ENCODE data around the gene ACAN. TPM values are rescaled to one million over a fixed set of nuclear protein-coding genes. Genes with fewer than 3 reads are reported as not detected.

Gene ACAN
- polyA plus RNA-seq, 1 donor from 2014 or later, result not detected

DNA sequence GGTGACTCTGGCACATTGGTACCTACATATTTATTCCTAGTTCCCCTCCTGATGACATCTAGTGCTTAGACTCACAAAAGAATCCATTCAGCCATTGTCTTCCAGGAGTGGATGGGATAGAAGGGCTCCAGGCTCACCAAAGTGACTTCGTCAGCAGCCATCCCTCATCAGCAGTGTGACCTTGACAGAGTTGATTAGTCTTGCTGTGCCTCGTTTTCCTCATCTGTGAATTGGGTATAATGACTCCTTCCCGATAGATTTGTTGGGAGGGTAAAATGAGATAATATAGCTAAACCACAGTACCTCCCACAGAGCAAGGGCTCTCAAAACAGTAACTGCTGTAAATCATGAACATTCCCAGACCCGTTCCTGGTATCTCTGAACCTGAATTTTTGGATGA lies 10.7 kb downstream of the ACAN start:
- no peak overlapping the region for H3K4me3 Mint-ChIP-seq
- H3K9me3 Mint-ChIP-seq, result no peaks in the 10 kb centered on the region
- no peaks in the 10 kb centered on the region for H3K36me3 Mint-ChIP-seq
- no peak overlapping the region for H3K27ac Mint-ChIP-seq
- H3K27me3 Mint-ChIP-seq, result peaks cover 14% of the 10 kb centered on the region
- H3K4me1 Mint-ChIP-seq, result peaks cover 9 to 10% (median 10%) of the 10 kb centered on the region in 3 donors

DNA sequence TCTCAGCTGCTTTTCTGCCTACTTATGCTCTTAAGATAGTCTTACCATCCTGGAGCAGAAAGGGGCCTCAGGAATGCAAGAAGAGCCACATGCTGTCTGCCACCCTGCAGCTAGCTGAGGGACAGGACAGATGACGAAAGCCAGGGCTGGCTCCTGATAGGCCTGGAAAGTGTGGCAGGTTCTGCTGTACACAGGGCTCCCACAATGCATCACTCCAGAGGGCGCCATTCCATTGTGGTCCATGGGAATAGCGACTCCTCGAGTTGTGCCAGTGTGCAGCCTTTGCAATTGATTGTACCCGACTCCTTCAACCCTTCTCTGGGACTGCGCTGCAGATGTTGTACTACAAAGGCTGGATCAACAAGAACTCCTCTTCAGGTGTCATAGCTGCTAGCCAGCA lies 11.2 kb downstream of the ACAN start:
- Mint-ChIP-seq H3K4me3 (no peak overlapping the region), H3K27me3 (peaks cover 14% of the 10 kb centered on the region), H3K36me3 (no peaks in the 10 kb centered on the region), H3K9me3 (no peaks in the 10 kb centered on the region), H3K27ac (no peak overlapping the region), H3K4me1 (peaks cover 9 to 10% (median 10%) of the 10 kb centered on the region in 3 donors)

DNA sequence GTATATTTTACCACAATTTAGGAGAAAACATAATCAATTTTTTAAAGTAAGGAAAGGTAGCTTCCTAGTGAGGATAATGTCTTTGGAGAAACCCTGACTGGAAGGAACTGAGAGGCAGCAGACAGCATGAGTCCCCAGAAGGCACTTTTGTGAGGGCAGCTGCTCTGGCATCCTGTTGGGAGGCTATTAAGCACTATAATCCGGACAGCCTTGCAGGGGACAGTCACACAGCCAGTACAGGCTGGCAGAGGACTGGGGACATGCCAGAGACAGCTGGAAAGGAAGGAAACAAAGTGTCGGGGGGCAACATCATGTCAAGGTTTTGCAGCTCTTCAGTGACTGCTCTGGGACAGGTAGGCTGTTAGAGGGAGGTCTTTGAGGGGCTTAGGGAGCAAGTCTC lies 15.7 kb downstream of the ACAN start:
- no peaks in the 10 kb centered on the region for H3K9me3 Mint-ChIP-seq
- peaks cover 3% of the 10 kb centered on the region for H3K27me3 Mint-ChIP-seq
- peaks cover 0 to 2% (median 0%) of the 10 kb centered on the region in 3 donors for H3K4me1 Mint-ChIP-seq
- no peak overlapping the region for H3K4me3 Mint-ChIP-seq
- H3K27ac Mint-ChIP-seq, result no peak overlapping the region
- peaks cover 4% of the 10 kb centered on the region for H3K36me3 Mint-ChIP-seq

DNA sequence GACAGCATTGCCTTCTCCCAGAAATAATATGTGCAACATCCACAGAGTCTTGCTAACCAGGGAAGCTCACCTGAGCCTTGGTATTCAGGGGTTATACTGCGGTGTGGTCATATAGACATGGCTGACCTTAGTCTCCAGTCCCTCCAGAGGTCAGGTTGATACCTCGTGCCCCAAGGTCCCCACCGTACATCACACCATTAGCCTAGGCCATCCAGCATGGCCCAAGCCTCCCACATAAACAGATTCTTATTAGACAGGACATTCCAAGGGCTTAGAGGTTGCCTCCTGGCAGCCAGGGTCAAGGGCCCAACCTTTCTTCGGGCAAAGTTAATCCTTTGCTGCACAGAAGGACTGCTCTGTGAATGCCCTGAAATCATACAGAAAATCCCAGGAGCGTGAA lies 18.8 kb downstream of the ACAN start:
- peaks cover 0 to 2% (median 0%) of the 10 kb centered on the region in 3 donors for H3K4me1 Mint-ChIP-seq
- no peaks in the 10 kb centered on the region for H3K9me3 Mint-ChIP-seq
- peaks cover 4% of the 10 kb centered on the region for H3K36me3 Mint-ChIP-seq
- H3K27me3 Mint-ChIP-seq, result peaks cover 7% of the 10 kb centered on the region
- H3K4me3 Mint-ChIP-seq, result no peak overlapping the region
- no peak overlapping the region for H3K27ac Mint-ChIP-seq

DNA sequence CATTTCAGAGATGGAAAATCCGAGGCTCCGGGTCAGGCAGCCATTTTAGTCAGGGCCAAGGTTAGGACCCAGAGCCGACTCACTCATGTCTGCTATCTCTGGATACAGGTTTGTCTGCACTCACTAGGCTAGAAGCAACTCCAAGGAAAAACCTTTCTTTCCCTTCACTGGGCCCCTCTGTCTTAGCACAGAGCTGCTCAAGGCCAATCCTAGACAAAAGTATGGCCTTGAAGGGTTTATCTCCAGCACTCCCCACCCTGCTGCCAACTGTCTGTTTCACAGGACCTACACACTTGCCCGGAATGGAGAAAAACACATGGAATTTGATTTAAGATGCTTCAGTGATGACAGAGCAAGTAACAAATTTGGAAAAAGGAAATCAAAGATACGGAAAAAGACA lies 25.6 kb downstream of the ACAN start:
- peaks cover 4% of the 10 kb centered on the region for H3K27me3 Mint-ChIP-seq
- no peak overlapping the region for H3K4me3 Mint-ChIP-seq
- H3K36me3 Mint-ChIP-seq, result no peaks in the 10 kb centered on the region
- H3K4me1 Mint-ChIP-seq, result no peaks in the 10 kb centered on the region
- no peak overlapping the region for H3K27ac Mint-ChIP-seq
- H3K9me3 Mint-ChIP-seq, result no peaks in the 10 kb centered on the region

DNA sequence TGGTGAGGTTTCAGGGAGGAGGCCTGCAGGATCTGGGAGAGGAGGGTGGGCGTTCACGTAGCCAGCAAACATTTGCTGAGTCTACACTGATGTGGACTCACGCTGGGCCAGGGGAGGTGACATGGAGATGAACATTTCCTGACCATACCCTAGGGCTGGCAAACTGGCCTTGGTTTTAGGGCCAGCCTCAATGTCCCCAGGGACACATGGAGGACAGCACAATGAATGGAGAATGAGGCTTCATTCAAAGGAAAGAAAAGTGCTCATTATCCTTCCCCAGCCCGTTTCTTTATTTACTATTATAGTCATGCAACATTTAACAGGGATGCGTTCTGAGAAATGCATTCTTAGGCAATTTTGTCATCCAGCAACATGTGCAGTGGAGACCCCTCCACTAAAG lies 26.8 kb downstream of the ACAN start:
- no peak overlapping the region for H3K27ac Mint-ChIP-seq
- H3K36me3 Mint-ChIP-seq, result no peaks in the 10 kb centered on the region
- H3K4me3 Mint-ChIP-seq, result no peak overlapping the region
- peaks cover 4% of the 10 kb centered on the region for H3K27me3 Mint-ChIP-seq
- H3K9me3 Mint-ChIP-seq, result no peaks in the 10 kb centered on the region
- peaks cover 0 to 2% (median 0%) of the 10 kb centered on the region in 3 donors for H3K4me1 Mint-ChIP-seq

DNA sequence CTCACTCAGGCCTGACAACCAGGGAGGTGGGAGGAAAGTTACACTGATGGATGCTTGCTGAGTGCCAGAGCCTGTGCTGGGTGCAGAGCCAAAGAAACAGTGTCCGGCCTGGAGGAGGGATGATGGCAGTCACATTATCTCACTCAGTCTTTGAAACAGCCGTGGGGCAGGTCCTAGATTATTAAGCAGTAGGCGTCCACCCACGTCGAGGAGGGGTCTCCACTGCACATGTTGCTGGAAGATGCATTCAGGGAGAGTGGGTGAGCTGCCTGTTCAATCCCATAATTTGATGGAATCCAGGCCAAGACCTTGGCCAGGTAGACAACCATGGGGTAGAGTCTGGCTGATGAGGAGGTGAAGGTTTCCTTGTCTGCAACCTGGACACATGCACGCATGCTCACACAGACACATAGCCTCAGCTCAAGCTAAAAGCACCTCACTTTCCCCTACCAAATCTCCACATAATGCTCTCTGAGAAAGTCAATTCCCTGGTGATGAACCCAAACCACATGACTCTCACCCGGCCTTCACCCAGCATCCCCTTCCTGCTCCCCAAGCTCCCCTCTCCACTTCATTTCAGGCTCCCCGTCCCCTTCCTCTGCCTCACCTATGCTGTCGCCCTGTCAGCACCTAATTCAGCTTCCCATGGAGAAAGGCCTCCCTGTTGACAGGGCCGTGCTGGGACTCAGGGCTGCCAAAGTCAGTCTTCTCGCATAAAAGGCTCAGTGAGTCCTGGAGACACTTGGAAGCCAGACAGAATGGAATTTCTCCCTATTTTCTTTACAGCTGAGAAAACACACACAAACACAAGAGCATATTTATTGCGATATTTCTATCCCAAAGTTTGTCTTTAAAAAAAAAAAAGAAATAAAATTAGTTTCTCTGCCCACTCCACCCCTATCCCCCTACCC lies 29.8 kb downstream of the ACAN start:
- no peaks in the 10 kb centered on the region for H3K27me3 Mint-ChIP-seq
- peaks cover 0 to 2% (median 0%) of the 10 kb centered on the region in 3 donors for H3K4me1 Mint-ChIP-seq
- H3K4me3 Mint-ChIP-seq, result no peak overlapping the region
- H3K9me3 Mint-ChIP-seq, result no peaks in the 10 kb centered on the region
- no peaks in the 10 kb centered on the region for H3K36me3 Mint-ChIP-seq
- no peak overlapping the region for H3K27ac Mint-ChIP-seq

DNA sequence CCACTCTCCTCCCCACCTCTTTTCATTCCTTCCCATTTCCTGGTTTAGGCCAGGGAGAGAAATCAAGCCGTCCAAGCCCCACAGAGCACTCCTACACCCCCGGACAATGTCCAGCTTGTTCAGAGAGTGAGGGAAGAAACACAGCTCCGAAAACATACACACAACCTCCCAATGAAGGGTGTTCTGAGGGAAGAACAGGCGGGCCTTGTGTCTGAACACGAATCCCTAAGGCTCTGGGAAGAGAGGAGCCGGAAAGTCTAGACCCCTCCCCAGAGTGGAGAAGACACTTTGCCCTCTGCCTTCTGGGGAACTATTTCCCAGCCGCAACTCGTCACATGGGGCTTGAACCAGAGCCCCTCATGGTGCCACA lies 30.5 kb downstream of the ACAN start:
- no peaks in the 10 kb centered on the region for H3K9me3 Mint-ChIP-seq
- H3K4me3 Mint-ChIP-seq, result no peak overlapping the region
- peaks cover 0 to 2% (median 0%) of the 10 kb centered on the region in 3 donors for H3K4me1 Mint-ChIP-seq
- H3K36me3 Mint-ChIP-seq, result no peaks in the 10 kb centered on the region
- peaks cover 3% of the 10 kb centered on the region for H3K27me3 Mint-ChIP-seq
- no peak overlapping the region for H3K27ac Mint-ChIP-seq

DNA sequence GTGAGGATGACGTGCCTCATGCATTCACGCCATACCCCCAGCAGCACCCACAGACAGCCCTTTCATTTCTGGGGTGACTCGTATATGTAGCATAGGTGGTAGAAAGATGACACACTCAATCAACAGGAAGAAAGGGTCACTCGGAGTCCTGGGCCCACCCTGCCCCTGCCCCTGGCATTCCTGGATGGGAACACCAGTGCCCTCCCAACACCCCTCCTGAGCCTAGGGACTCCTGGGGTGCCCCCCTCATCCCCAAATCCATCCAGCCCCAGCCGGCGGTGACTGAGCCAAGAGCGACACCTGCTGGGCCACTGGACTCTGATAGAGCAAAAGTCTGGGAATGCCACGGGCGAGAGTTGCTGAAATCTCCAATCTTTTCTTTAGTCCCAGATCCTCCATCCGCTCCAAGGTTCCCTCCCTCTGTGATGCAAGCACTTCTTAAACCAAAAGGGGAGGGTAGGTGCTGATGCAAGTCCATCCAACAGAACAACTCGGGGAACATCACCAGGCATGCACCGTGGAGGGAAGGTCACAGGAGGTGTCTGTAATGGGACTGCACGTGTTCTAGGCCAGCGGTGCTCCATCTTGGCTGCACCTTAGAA lies 31.1 kb downstream of the ACAN start:
- H3K9me3 Mint-ChIP-seq, result no peaks in the 10 kb centered on the region
- H3K36me3 Mint-ChIP-seq, result no peaks in the 10 kb centered on the region
- H3K27ac Mint-ChIP-seq, result no peak overlapping the region
- peaks cover 0 to 2% (median 0%) of the 10 kb centered on the region in 3 donors for H3K4me1 Mint-ChIP-seq
- peaks cover 3% of the 10 kb centered on the region for H3K27me3 Mint-ChIP-seq
- H3K4me3 Mint-ChIP-seq, result no peak overlapping the region

DNA sequence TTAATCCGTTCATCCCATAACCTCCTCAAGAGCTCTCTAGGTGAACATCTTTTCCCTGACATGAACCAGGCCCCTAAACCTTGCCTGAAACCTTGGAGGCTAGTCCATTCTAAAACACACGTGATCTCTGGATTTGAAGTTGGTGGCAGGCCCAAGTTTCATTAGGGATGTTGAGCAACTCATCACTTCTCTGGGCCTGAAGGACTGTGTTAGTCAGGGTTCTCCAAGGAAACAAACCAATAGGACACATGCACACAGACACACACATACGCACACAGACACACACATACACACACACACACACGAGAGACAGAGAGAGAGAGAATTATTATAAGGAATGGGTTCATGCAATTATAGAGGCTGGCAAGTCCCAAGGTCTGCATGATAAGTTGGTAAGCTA lies 31.9 kb downstream of the ACAN start:
- Mint-ChIP-seq H3K27ac (no peak overlapping the region), H3K4me3 (no peak overlapping the region), H3K27me3 (peaks cover 3% of the 10 kb centered on the region), H3K4me1 (peaks cover 0 to 2% (median 0%) of the 10 kb centered on the region in 3 donors), H3K36me3 (no peaks in the 10 kb centered on the region), H3K9me3 (no peaks in the 10 kb centered on the region)

DNA sequence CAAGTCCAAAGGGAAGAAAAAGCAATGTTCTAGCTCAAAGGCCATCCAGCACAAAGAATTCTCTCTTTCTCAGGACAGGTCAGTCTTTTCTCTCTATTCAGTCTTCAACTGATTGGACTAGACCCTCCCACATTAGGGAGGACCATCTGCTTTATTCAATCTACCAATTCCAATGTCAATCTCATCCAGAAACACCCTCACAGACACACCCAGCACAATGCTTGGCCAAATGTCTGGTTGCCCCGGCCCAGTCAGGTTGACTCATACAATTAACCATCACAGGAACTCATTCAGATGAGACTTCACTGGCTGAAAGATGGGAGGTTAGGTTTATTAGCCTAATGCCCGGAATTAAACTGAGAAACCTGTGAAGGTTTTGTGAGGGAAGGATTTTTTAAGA lies 32.4 kb downstream of the ACAN start:
- Mint-ChIP-seq H3K27ac (no peak overlapping the region), H3K9me3 (no peaks in the 10 kb centered on the region), H3K27me3 (peaks cover 3% of the 10 kb centered on the region), H3K4me1 (peaks cover 0 to 2% (median 0%) of the 10 kb centered on the region in 3 donors), H3K4me3 (no peak overlapping the region), H3K36me3 (no peaks in the 10 kb centered on the region)

DNA sequence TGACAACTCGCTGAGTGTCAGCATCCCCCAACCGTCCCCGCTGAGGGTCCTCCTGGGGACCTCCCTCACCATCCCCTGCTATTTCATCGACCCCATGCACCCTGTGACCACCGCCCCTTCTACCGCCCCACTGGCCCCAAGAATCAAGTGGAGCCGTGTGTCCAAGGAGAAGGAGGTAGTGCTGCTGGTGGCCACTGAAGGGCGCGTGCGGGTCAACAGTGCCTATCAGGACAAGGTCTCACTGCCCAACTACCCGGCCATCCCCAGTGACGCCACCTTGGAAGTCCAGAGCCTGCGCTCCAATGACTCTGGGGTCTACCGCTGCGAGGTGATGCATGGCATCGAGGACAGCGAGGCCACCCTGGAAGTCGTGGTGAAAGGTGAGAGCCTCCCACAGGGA lies 35.4 kb downstream of the ACAN start:
- Mint-ChIP-seq H3K4me1 (peaks cover 0 to 2% (median 0%) of the 10 kb centered on the region in 3 donors), H3K9me3 (no peaks in the 10 kb centered on the region), H3K4me3 (no peak overlapping the region), H3K27me3 (peaks cover 3% of the 10 kb centered on the region), H3K27ac (no peak overlapping the region), H3K36me3 (no peaks in the 10 kb centered on the region)

DNA sequence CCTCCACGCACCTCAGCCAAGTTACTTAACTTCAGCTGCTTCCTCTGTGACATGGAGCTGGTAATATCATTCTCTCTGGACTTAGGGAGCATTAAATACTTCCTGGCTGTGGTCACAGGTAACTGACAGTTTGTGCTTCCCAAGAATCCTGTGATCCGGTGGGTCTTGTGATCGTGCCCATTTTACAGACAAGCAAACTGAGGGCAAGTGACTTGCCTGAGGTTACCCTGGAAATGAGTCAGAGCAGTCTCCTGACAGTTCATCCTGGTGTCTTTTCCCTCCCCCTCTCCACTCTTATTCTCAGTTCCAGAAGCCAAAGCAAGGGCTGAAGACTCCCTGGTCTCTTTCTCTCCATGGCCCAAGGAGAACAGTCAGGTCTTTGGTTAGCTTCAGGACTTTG lies 35.9 kb downstream of the ACAN start:
- Mint-ChIP-seq H3K9me3 (no peaks in the 10 kb centered on the region), H3K27me3 (peaks cover 3% of the 10 kb centered on the region), H3K4me3 (no peak overlapping the region), H3K36me3 (no peaks in the 10 kb centered on the region), H3K27ac (no peak overlapping the region), H3K4me1 (peaks cover 0 to 2% (median 0%) of the 10 kb centered on the region in 3 donors)

DNA sequence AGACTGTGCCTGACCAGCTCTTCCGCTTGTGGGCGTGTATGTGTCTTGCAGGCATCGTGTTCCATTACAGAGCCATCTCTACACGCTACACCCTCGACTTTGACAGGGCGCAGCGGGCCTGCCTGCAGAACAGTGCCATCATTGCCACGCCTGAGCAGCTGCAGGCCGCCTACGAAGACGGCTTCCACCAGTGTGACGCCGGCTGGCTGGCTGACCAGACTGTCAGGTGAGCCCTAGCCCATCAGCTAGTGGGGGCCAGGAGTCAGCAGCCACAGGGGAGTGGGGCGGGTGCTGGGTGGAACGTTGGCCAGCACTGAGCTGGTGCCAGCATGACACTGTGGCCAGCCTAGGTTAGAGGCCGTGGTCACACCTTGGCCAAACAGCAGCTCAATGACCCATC lies 36.7 kb downstream of the ACAN start:
- H3K4me3 Mint-ChIP-seq, result no peak overlapping the region
- peaks cover 3% of the 10 kb centered on the region for H3K27me3 Mint-ChIP-seq
- no peaks in the 10 kb centered on the region for H3K9me3 Mint-ChIP-seq
- H3K27ac Mint-ChIP-seq, result no peak overlapping the region
- peaks cover 0 to 2% (median 0%) of the 10 kb centered on the region in 3 donors for H3K4me1 Mint-ChIP-seq
- no peaks in the 10 kb centered on the region for H3K36me3 Mint-ChIP-seq

DNA sequence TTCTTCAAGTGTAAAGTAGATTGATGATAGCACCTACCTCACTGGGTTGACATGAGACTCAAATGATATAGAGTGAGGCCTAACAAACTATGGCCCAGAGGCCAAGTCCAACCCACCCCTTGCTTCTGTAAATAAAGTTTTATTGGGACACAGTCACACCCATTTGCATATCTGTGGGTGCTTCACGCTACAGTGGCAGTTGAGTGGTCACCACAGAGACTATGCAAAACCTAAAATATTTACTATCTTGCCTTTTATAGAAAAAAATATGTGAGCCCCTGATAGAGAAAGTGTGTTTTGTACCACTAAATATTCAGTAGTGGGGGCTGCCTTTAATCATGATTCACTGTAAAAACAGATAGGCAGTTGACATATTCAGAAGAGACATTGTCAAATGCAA lies 38.0 kb downstream of the ACAN start:
- Mint-ChIP-seq H3K27ac (no peak overlapping the region), H3K4me3 (no peak overlapping the region), H3K4me1 (peaks cover 0 to 3% (median 0%) of the 10 kb centered on the region in 3 donors), H3K36me3 (no peaks in the 10 kb centered on the region), H3K27me3 (peaks cover 3% of the 10 kb centered on the region), H3K9me3 (no peaks in the 10 kb centered on the region)

DNA sequence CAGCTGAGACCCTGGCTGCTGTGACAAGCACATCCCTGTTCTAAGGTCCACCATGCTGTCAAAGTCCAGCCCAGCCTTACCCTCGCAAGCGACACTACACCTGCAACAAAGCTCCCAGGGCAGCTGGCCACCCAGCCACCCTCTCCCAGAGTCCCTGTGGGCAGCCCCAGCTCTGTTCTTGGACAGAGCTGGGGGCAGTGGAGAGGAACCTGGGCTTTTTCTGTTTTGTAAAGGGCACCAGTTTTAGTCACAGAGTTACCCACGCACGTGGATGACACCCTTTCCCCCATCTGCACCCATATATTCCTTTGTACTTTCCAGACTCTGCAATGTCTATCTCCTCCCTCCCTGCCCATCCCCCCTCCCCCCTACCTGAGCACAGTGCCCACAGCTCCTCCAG lies 38.9 kb downstream of the ACAN start:
- Mint-ChIP-seq H3K27ac (no peak overlapping the region), H3K9me3 (no peaks in the 10 kb centered on the region), H3K4me1 (peaks cover 0 to 3% (median 0%) of the 10 kb centered on the region in 3 donors), H3K36me3 (no peaks in the 10 kb centered on the region), H3K4me3 (no peak overlapping the region), H3K27me3 (peaks cover 3% of the 10 kb centered on the region)
